G401.6 (cell line): Measurements from ENCODE around the gene LOC128125822.
A peak's percentile ranks its signal among the peaks of the same experiment; 100 is the strongest.

ENCODE experiments used
- FAIRE-seq: peaks from 2 replicates; lab custom pipeline; 2012; peaks lifted over from hg19 to GRCh38; lab: Jason Lieb, UNC

The LOC128125822 gene

GRCh38 chr6:63582579-63583231 lies 10.4 kb downstream of the LOC128125822 start:
- peak; percentile 34 for FAIRE-seq

GRCh38 chr6:63584125-63584514 lies 11.8 kb downstream of the LOC128125822 start:
- FAIRE-seq = peak; percentile 15

- FAIRE-seq = no peak
These were observed 12.3 kb downstream of the LOC128125822 start for GRCh38 chr6:63584566-63584965.

GRCh38 chr6:63585652-63586051 lies 13.4 kb downstream of the LOC128125822 start:
- peak; percentile 60 for FAIRE-seq

GRCh38 chr6:63589952-63590411 lies 17.7 kb downstream of the LOC128125822 start:
- FAIRE-seq = no peak

GRCh38 chr6:63592886-63593285 lies 20.6 kb downstream of the LOC128125822 start:
- no peak for FAIRE-seq

GRCh38 chr6:63597141-63598048 lies 25.1 kb downstream of the LOC128125822 start:
- peak; percentile 87 for FAIRE-seq

- FAIRE-seq = no peak
These were observed 26.1 kb downstream of the LOC128125822 start for GRCh38 chr6:63598049-63599036.

GRCh38 chr6:63599243-63599642 lies 27.0 kb downstream of the LOC128125822 start:
- no peak for FAIRE-seq

GRCh38 chr6:63600136-63600535 lies 27.9 kb downstream of the LOC128125822 start:
- no peak for FAIRE-seq

- no peak for FAIRE-seq
These were observed 37.0 kb downstream of the LOC128125822 start for GRCh38 chr6:63609231-63609630.

GRCh38 chr6:63610944-63611343 lies 38.7 kb downstream of the LOC128125822 start:
- FAIRE-seq = no peak

- peak; percentile 58 for FAIRE-seq
These were observed 39.3 kb downstream of the LOC128125822 start for GRCh38 chr6:63611560-63611959.

- no peak for FAIRE-seq
These were observed 43.3 kb downstream of the LOC128125822 start for GRCh38 chr6:63615590-63615989.
